GM12878 (cell line): ENCODE measurements around the gene FBXO4. TPM values are rescaled to one million over a fixed set of nuclear protein-coding genes. Genes with fewer than 3 reads are reported as not detected.

Source experiments
- ATAC-seq: fragments of 200-7000 bp; cut with Tn5 transposase; 3 replicates; pipeline ENCODE4 v1.9.1; 2020; ENCODE audit warnings: mild to moderate bottlenecking, moderate library complexity
- BruUV-seq: library from RNA; stranded (reverse); fragments of 400-500 nt; replicated peaks from 2 replicates; lab custom pipeline; 2021; lab: Mats Ljungman, UMichigan
- CTCF ChIA-PET: fragments of 300-600 bp; sonication (Branson Sonifier 250); formaldehyde crosslinking; extraction: SDS; loops from one replicate; lab custom pipeline; 2021; ENCODE audit warnings: inconsistent platforms; lab: Yijun Ruan, JAX
- POLR2A ChIA-PET: fragments of 350-600 bp; formaldehyde crosslinking; extraction: SDS; loops from one replicate; lab custom pipeline; 2021; ENCODE audit warnings: inconsistent platforms; lab: Charles Lee
- RAD21 ChIA-PET: fragments of 300-600 bp; sonication (Branson Sonifier 250); formaldehyde crosslinking; loops from one replicate; lab custom pipeline; 2023; ENCODE audit warnings: antibody characterized with exemption; ENCODE audit not compliant: unreplicated experiment; lab: Charles Lee
- SMC1A ChIA-PET: fragments of 300-600 bp; sonication (Branson Sonifier 250); formaldehyde crosslinking; loops from one replicate; lab custom pipeline; 2023; ENCODE audit not compliant: unreplicated experiment, uncharacterized antibody; lab: Charles Lee
- DNase-seq: peaks from one replicate; pipeline ENCODE4 v3.0.0-alpha.2; 2011; ENCODE audit warnings: low read depth, low spot score
- FAIRE-seq: peaks from 3 replicates; lab custom pipeline; 2011; peaks lifted over from hg19 to GRCh38; lab: Jason Lieb, UNC
- H2AFZ ChIP-seq: 2 replicates; pipeline ENCODE4 v1.6.0; 2011; ENCODE audit warnings: low read depth, low read length, control low read depth; ENCODE audit not compliant: control insufficient read depth
- H3K27ac ChIP-seq: 2 replicates; pipeline ENCODE4 v1.5.1; 2011; ENCODE audit warnings: control low read depth; ENCODE audit not compliant: control insufficient read depth, insufficient read depth
- H3K27me3 ChIP-seq, 2 experiments: replicated peaks in 1 of 2; 2 replicates each; pipeline versions ENCODE4 v1.6.0 to v1.6.1; 2011; ENCODE audit warnings: low read length in 1 of 2; ENCODE audit not compliant: control insufficient read depth in 2 of 2, insufficient read depth in 2 of 2
- H3K36me3 ChIP-seq, 2 experiments: 2 replicates each; pipeline ENCODE4 v1.5.1; 2011; ENCODE audit warnings: low read length in 1 of 2; ENCODE audit not compliant: control insufficient read depth in 2 of 2, insufficient read depth in 2 of 2
- H3K4me1 ChIP-seq: 2 replicates; pipeline ENCODE4 v1.6.1; 2011; ENCODE audit warnings: mild to moderate bottlenecking, low read length, moderate library complexity, mixed read lengths; ENCODE audit not compliant: control insufficient read depth, insufficient read depth
- H3K4me2 ChIP-seq: 2 replicates; pipeline ENCODE4 v1.6.0; 2011; ENCODE audit warnings: control low read depth; ENCODE audit not compliant: control insufficient read depth, insufficient read depth
- H3K4me3 ChIP-seq: fragments of 200-600 bp; sonication (generic); 2 replicates; pipeline ENCODE4 v1.5.1; 2016
- H3K79me2 ChIP-seq: 2 replicates; pipeline ENCODE4 v1.6.0; 2011; ENCODE audit warnings: low read length; ENCODE audit not compliant: control insufficient read depth, insufficient read depth
- H3K9ac ChIP-seq: 2 replicates; pipeline ENCODE4 v1.8.0; 2011; ENCODE audit warnings: low read length, control low read depth, mixed read lengths; ENCODE audit not compliant: control insufficient read depth, insufficient read depth
- H3K9me3 ChIP-seq: replicated peaks from 3 replicates; pipeline ENCODE4 v1.5.1; 2011; ENCODE audit warnings: mild to moderate bottlenecking, low read length; ENCODE audit not compliant: control insufficient read depth, insufficient read depth
- H4K20me1 ChIP-seq: 2 replicates; pipeline ENCODE4 v1.6.0; 2011; ENCODE audit not compliant: control insufficient read depth, insufficient read depth
- GABPA ChIP-seq: IDR thresholded peaks from 2 replicates; pipeline ENCODE4 v1.6.1; 2014; ENCODE audit warnings: antibody characterized with exemption, low read depth, mild to moderate bottlenecking, inconsistent platforms
- GATAD2B ChIP-seq: fragments of 450-650 bp; conservative IDR thresholded peaks from 2 replicates; pipeline ENCODE4 v1.6.1; 2017; ENCODE audit warnings: low read depth, mild to moderate bottlenecking, moderate library complexity
- LARP7 ChIP-seq: fragments of 450-650 bp; IDR thresholded peaks from 2 replicates; pipeline ENCODE4 v1.6.1; 2017; ENCODE audit warnings: mild to moderate bottlenecking
- WGBS: methylation state at CpG from one replicate; pipeline ENCODE4 v1.1.6; 2016; ENCODE audit warnings: low lambda C conversion rate; ENCODE audit not compliant: insufficient replicate concordance, insufficient coverage; ENCODE audit errors: missing lambda C conversion rate; 5-methylcytosine and 5-hydroxymethylcytosine counted together
- in situ Hi-C: fragments of 300-500 bp; cut with MboI; formaldehyde crosslinking; loops from 9 replicates; pipeline ENCODE4 v1.14.3; 2018; ENCODE audit warnings: mixed read lengths
- intact Hi-C: fragments of 100-400 bp; cut with micrococcal nuclease; formaldehyde crosslinking; loops from one replicate; pipeline ENCODE4 v1.14.2; 2022; ENCODE audit not compliant: unreplicated experiment
- polyA plus RNA-seq, 11 experiments: library from polyadenylated mRNA; depleted of rRNA in 4 of 11; unstranded in 6 of 11; stranded (reverse) in 5 of 11; fragments of >200 nt; fragmentation: Nextera tagmentation in 4 of 11; fragmentation: Illumina TruSeq in 1 of 11; extraction: Ambion mirVana in 4 of 11; extraction: Trizol in 1 of 11; gene quantifications; 1 replicate in 1 of 11; 2 replicates in 10 of 11; pipeline versions ENCODE4 v1.2.1 to v1.2.3, GENCODE V29; 2011 to 2016; ENCODE audit warnings: inconsistent platforms in 2 of 11, missing spikeins in 2 of 11, low read depth in 1 of 11
- total RNA-seq, 4 experiments: library from RNA; depleted of rRNA in 3 of 4; stranded (reverse); fragments of >200 nt in 3 of 4; fragmentation: Illumina TruSeq in 1 of 4; extraction: Trizol in 1 of 4; gene quantifications; 2 replicates each; pipeline versions ENCODE4 v1.2.1 to v1.2.3, GENCODE V29; 2013 to 2021
- TF ChIP-seq, protein P1 (sequence below): fragments of 450-650 bp; IDR thresholded peaks from 2 replicates; pipeline ENCODE4 v1.6.1; 2018; ENCODE audit warnings: mild to moderate bottlenecking, low read depth, moderate library complexity; ENCODE audit not compliant: partially characterized antibody

Gene FBXO4
- total and polyA plus RNA-seq, 10 of the 15 experiments (the other 5 are each of a cell fraction or from before 2014, with no cell fraction given): 7.2 to 30.5 (median 19.6) TPM

DNA sequence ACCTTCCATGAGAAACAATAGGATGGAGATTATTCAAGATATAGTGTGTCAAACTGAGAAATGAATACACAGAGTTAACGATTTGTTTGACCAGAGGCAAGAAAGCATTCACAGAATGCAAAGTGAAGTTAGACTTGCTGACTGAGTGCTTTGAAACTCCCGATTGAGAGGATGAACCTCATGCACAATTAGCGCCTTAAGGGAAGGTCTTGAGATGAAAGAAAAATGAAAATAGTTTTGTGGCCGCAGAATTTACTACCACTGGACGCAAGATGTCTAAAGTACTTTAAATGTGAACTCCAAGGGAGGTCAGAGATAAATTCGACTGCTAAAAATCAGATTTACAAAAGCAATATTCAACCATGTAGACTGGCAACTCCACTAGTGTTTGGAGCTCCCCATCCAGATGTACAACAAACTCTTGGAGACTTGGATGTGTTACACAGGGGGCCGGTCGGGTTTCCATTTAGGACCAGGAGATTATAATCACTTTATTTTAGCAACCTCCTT lies 21.6 kb upstream of the FBXO4 start:
- intact Hi-C loops: no loop called here
- H3K4me1 ChIP-seq: peaks cover 5% of the 10 kb centered on the region
- 8% methylated on average over 8 of the region's 8 CpGs for WGBS
- H3K9me3 ChIP-seq: no peaks in the 10 kb centered on the region
- H3K27me3 ChIP-seq: no peaks in the 10 kb centered on the region
- BruUV-seq: TSS peak; percentile 100
- ChIA-PET RAD21 (interaction anchor here (0.6 to 2.0 kb wide), 10 partner anchors 11 to 864 kb away, joined by 3 to 7 read pairs (median 5); partner anchors contain the start of gene OXCT1), SMC1A (interaction anchor here (0.6 to 2.9 kb wide), 11 partner anchors 8 to 153 kb away, joined by 3 to 16 read pairs (median 4); partner anchors contain the start of gene FBXO4), CTCF (interaction anchor here (1.0 to 1.4 kb wide), 5 partner anchors 9 to 63 kb away, joined by 3 to 5 read pairs (median 4); no protein-coding TSS in a partner anchor), POLR2A (interaction anchor here (0.6 to 1.4 kb wide), 9 partner anchors 9 to 1218 kb away, joined by 3 to 11 read pairs (median 5); partner anchors contain the start of gene OXCT1)
- H3K4me3 ChIP-seq: peak overlapping the region; percentile 64
- H3K36me3 ChIP-seq: no peaks in the 10 kb centered on the region
- H3K4me2 ChIP-seq: peak overlapping the region; percentile 74
- no peak for DNase-seq
- in situ Hi-C loops: loop anchor here (5.0 to 25.0 kb wide), 2 partner anchors 1071 to 1709 kb away; partner anchors contain the start of gene NNT
- H2AFZ ChIP-seq: peak overlapping the region; percentile 63
- no peak for ATAC-seq
- H3K9ac ChIP-seq: peak overlapping the region; percentile 66
- peaks cover 29% of the 10 kb centered on the region for H3K79me2 ChIP-seq
- FAIRE-seq: no peak
- TF ChIP-seq, protein P1, sequence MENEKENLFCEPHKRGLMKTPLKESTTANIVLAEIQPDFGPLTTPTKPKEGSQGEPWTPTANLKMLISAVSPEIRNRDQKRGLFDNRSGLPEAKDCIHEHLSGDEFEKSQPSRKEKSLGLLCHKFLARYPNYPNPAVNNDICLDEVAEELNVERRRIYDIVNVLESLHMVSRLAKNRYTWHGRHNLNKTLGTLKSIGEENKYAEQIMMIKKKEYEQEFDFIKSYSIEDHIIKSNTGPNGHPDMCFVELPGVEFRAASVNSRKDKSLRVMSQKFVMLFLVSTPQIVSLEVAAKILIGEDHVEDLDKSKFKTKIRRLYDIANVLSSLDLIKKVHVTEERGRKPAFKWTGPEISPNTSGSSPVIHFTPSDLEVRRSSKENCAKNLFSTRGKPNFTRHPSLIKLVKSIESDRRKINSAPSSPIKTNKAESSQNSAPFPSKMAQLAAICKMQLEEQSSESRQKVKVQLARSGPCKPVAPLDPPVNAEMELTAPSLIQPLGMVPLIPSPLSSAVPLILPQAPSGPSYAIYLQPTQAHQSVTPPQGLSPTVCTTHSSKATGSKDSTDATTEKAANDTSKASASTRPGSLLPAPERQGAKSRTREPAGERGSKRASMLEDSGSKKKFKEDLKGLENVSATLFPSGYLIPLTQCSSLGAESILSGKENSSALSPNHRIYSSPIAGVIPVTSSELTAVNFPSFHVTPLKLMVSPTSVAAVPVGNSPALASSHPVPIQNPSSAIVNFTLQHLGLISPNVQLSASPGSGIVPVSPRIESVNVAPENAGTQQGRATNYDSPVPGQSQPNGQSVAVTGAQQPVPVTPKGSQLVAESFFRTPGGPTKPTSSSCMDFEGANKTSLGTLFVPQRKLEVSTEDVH: no peak
- TF ChIP-seq GATAD2B (0 out of 2 replicates have a peak, but pooled peaks have one; percentile 12), GABPA (no peak), LARP7 (0 out of 2 replicates have a peak, but pooled peaks have one; percentile 26)
- peak overlapping the region; percentile 55; the same call in 1 of the 2 replicates for H3K27ac ChIP-seq
- H4K20me1 ChIP-seq: no peaks in the 10 kb centered on the region
